CD4-positive, CD25-positive, alpha-beta regulatory T cell (primary cell): ENCODE data around the gene NFE2L1. TPM values are rescaled to one million over a fixed set of nuclear protein-coding genes. Genes with fewer than 3 reads are reported as not detected.

Source experiments
- ATAC-seq, 2 donors: fragments of 150-1000 bp; cut with Tn5 transposase; one replicate each; pipeline ENCODE4 v1.10.0; 2021; ENCODE audit warnings: low read depth in 2 of 2, moderate number of reproducible peaks in 2 of 2, moderate library complexity in 1 of 2
- DNase-seq, 3 donors: peaks; one replicate each; pipeline versions ENCODE4 v3.0.0 to v3.0.0-alpha.2; 2012 to 2022; ENCODE audit warnings: mixed read lengths in 1 of 3
- H3K27ac ChIP-seq: one replicate; pipeline ENCODE4 v1.7.0; 2013; ENCODE audit warnings: mild to moderate bottlenecking, low read length; ENCODE audit not compliant: insufficient read depth, poor library complexity, severe bottlenecking
- H3K27me3 ChIP-seq: one replicate; pipeline ENCODE4 v1.7.0; 2013; ENCODE audit warnings: low read length; ENCODE audit not compliant: control insufficient read depth, insufficient read depth
- H3K36me3 ChIP-seq: one replicate; pipeline ENCODE4 v1.7.0; 2013; ENCODE audit warnings: mild to moderate bottlenecking, low read length, moderate library complexity; ENCODE audit not compliant: control insufficient read depth, insufficient read depth
- H3K4me1 ChIP-seq: 2 replicates; pipeline ENCODE4 v1.7.0; 2013; ENCODE audit warnings: mild to moderate bottlenecking, low read length; ENCODE audit not compliant: insufficient read depth, control insufficient read depth, poor library complexity, severe bottlenecking
- H3K4me3 ChIP-seq: one replicate; pipeline ENCODE4 v1.7.0; 2013; ENCODE audit warnings: low read depth, mild to moderate bottlenecking, low read length, moderate library complexity
- H3K9me3 ChIP-seq, 2 experiments: 1 replicate in 1 of 2; 2 replicates in 1 of 2; pipeline ENCODE4 v1.7.0; 2013; ENCODE audit warnings: low read length in 2 of 2, mild to moderate bottlenecking in 1 of 2, moderate library complexity in 1 of 2; ENCODE audit not compliant: control insufficient read depth in 2 of 2
- H3K27ac Mint-ChIP-seq, 3 donors: one replicate each; pipeline ENCODE4 v1.8.0; 2020 to 2022; ENCODE audit warnings: mild to moderate bottlenecking in 3 of 3, mixed read lengths in 3 of 3, moderate library complexity in 2 of 3
- H3K27me3 Mint-ChIP-seq: one replicate; pipeline ENCODE4 v1.8.0; 2022; ENCODE audit warnings: mild to moderate bottlenecking, mixed read lengths
- H3K36me3 Mint-ChIP-seq: one replicate; pipeline ENCODE4 v1.8.0; 2020; ENCODE audit warnings: mixed read lengths
- H3K4me1 Mint-ChIP-seq, 4 donors: one replicate each; pipeline ENCODE4 v1.8.0; 2020 to 2022; ENCODE audit warnings: mixed read lengths in 4 of 4, mild to moderate bottlenecking in 1 of 4
- H3K4me3 Mint-ChIP-seq, 4 donors: one replicate each; pipeline ENCODE4 v1.8.0; 2020 to 2022; ENCODE audit warnings: mild to moderate bottlenecking in 4 of 4, mixed read lengths in 4 of 4, moderate library complexity in 3 of 4
- H3K9me3 Mint-ChIP-seq, 7 donors: one replicate each; pipeline ENCODE4 v1.8.0; 2020 to 2022; ENCODE audit warnings: mixed read lengths in 7 of 7, mild to moderate bottlenecking in 3 of 7, moderate library complexity in 2 of 7
- polyA plus RNA-seq, 4 donors: library from polyadenylated mRNA; unstranded; fragments of 300-500 nt; fragmentation: Illumina TruSeq; gene quantifications; one replicate each; pipeline ENCODE4 v1.2.3, GENCODE V29; 2021
- total RNA-seq: library from RNA; stranded (reverse); gene quantifications from one replicate; pipeline ENCODE4 v1.2.3, GENCODE V29; 2022

NFE2L1 gene
- total and polyA plus RNA-seq, 5 donors from 2014 or later, result 6.7 to 41.0 (median 7.3) TPM

DNA sequence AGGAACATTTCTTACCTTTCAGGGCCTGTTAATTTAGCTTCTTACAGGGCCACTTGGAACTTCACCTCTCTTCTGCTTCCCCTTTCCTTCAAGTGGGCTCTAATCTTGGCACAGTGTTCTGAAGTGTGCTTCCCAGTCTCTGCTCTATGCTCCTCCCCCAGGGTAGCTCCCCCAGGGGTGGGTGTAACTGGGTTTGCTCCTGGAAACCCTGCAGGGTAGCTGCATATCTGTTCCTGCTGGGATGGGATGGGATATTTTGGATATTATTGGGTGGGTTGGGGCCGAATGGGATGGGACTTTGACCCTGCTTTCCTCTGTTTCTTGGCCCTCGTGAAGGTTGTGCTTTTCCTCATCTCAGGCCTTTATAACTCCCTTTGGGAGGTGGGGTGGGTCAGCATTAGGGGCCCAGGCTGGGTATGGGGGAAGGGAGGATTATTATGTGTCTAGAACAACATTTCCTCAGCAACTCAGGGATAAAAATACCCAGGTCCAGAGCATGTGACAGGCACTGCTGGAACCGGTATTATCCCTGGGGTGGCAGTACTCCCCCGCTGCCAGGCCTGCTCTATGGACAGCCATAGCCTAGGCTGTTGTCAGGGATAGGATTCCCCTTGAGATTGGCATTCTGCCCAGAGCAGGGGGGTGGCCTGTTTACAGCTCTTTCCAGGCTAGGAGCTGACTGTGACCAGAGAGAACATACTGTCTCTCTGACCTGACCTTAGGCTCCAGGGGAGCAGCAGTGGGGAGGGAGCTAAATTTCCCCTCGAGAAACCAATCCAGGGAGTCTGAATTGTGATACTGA lies 5.0 kb downstream of the NFE2L1 start:
- no peak overlapping the region for H3K4me3 ChIP-seq
- Mint-ChIP-seq H3K4me3 (peak overlapping the region in 1 of 4 donors; percentile 52), H3K27ac (peak overlapping the region in 1 of 3 donors; percentile 28), H3K27me3 (no peaks in the 10 kb centered on the region), H3K36me3 (peaks cover 32% of the 10 kb centered on the region), H3K4me1 (peaks cover 5 to 68% (median 44%) of the 10 kb centered on the region in 4 donors), H3K9me3 (no peaks in the 10 kb centered on the region)
- peaks cover 48% of the 10 kb centered on the region for H3K36me3 ChIP-seq
- H3K4me1 ChIP-seq, result peaks cover 41% of the 10 kb centered on the region
- ATAC-seq (no peak), DNase-seq (no peak)
- H3K27me3 ChIP-seq, result no peaks in the 10 kb centered on the region
- no peaks in the 10 kb centered on the region for H3K9me3 ChIP-seq
- no peak overlapping the region for H3K27ac ChIP-seq

- H3K27ac Mint-ChIP-seq, result no peak overlapping the region
- no peak overlapping the region for H3K27ac ChIP-seq
- H3K27me3 Mint-ChIP-seq, result no peaks in the 10 kb centered on the region
- H3K9me3 Mint-ChIP-seq, result no peaks in the 10 kb centered on the region
- DNase-seq (no peak), ATAC-seq (no peak)
- peaks cover 55% of the 10 kb centered on the region for H3K36me3 ChIP-seq
- no peak overlapping the region for H3K4me3 ChIP-seq
- no peaks in the 10 kb centered on the region for H3K27me3 ChIP-seq
- H3K4me3 Mint-ChIP-seq, result no peak overlapping the region
- peaks cover 41% of the 10 kb centered on the region for H3K4me1 ChIP-seq
- peaks cover 5 to 67% (median 43%) of the 10 kb centered on the region in 4 donors for H3K4me1 Mint-ChIP-seq
- no peaks in the 10 kb centered on the region for H3K9me3 ChIP-seq
- peaks cover 37% of the 10 kb centered on the region for H3K36me3 Mint-ChIP-seq
Measured at GRCh38 chr17:48053758-48054237, 5.6 kb downstream of the NFE2L1 start.

DNA sequence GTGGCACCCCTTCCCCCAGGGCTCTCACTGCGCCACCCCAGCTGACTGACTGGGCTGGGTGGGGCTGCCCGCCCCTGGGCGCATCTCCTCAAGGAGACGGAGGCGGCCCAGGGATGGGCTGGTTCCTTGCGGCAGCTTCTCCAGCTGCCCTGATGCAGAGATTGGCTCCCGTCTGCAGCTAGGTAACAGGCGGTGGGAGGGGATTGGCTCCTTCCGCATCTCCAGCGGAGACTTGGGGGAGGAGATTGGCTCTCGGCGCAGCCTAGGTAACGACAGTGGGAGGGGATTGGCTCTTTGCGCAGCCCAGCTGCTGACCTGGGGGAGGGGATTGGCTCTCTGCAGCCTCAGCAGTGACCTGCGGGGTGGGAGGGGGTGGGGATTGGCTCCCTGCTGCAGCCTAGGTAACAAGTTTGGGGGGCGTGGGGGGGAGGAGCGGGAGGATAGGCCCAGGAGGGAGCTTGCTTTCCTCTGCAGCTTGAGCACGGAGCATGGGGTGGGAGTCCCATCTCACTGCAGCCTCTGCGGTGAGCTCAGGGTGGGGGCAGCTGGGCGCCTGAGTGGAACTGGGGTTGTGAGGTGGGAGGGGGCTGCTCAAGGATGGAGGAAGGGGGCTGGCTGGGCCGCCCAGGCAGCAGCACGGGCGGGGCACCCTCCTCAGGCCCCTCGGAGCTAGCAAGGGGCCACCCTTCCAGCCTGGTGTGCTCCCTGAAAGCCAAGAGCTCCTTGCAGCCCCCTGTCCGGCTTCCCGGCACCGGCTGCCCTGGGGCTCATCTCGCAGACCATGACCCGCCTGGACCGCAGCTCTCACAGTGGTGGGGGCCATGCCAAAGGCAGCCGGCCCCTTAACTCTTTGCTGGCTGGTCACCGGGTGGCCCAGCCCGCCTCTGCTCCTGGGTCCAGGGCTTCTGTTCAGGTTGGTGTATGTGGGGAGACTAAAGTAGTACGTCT lies 6.4 kb downstream of the NFE2L1 start:
- Histone ChIP-seq H3K27me3 (no peaks in the 10 kb centered on the region), H3K36me3 (peaks cover 62% of the 10 kb centered on the region), H3K9me3 (no peaks in the 10 kb centered on the region), H3K4me1 (peaks cover 34% of the 10 kb centered on the region), H3K4me3 (no peak overlapping the region), H3K27ac (no peak overlapping the region)
- DNase-seq, result no peak
- no peaks in the 10 kb centered on the region for H3K9me3 Mint-ChIP-seq
- H3K36me3 Mint-ChIP-seq, result peaks cover 42% of the 10 kb centered on the region
- peaks cover 5 to 60% (median 38%) of the 10 kb centered on the region in 4 donors for H3K4me1 Mint-ChIP-seq
- no peak overlapping the region for H3K4me3 Mint-ChIP-seq
- peak overlapping the region in 1 of 3 donors; percentile 78 for H3K27ac Mint-ChIP-seq
- no peaks in the 10 kb centered on the region for H3K27me3 Mint-ChIP-seq
- no peak for ATAC-seq

DNA sequence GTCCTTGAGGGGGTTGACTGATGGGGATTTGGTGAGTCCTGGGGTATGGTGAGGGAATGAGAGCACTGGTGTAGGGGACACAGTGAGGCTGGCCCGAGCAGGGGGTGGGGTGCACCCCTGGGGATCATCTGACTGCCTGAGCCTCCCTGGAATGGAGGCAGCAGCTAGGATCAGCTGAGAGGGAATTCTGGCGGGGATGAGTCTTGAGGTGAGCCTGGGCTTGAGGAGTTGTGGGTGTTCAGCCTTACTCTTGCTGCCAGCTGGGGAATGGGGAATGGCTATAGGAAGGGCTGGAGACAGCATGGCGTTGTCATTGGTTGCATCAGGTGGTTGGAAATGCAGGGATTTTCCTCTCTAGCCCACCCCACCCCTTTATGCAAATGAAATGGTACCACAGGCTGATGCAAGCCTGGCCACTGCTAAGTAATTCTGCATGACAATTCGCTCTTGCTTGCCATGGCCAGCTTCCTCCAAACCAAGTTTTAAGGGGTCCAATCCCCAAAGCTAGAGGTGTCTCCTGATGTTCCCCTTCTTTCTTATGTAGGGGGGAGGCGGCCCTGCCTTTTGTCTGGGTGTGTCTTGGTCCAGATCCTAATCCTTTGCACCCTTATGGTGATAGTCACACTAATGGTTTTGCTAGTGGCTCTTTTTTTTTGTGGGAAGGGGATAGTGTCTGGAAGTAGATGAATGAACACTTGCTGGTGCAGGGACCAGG lies 7.5 kb downstream of the NFE2L1 start:
- H3K9me3 Mint-ChIP-seq, result no peaks in the 10 kb centered on the region
- peaks cover 70% of the 10 kb centered on the region for H3K36me3 ChIP-seq
- H3K27ac Mint-ChIP-seq, result peak overlapping the region; percentile 40 to 86 (median 78)
- H3K4me3 ChIP-seq, result no peak overlapping the region
- H3K27me3 ChIP-seq, result no peaks in the 10 kb centered on the region
- H3K27me3 Mint-ChIP-seq, result no peaks in the 10 kb centered on the region
- peaks cover 38% of the 10 kb centered on the region for H3K36me3 Mint-ChIP-seq
- no peaks in the 10 kb centered on the region for H3K9me3 ChIP-seq
- no peak overlapping the region for H3K4me3 Mint-ChIP-seq
- ATAC-seq (no peak), DNase-seq (no peak)
- no peak overlapping the region for H3K27ac ChIP-seq
- peaks cover 1 to 49% (median 28%) of the 10 kb centered on the region in 4 donors for H3K4me1 Mint-ChIP-seq
- H3K4me1 ChIP-seq, result peaks cover 23% of the 10 kb centered on the region

DNA sequence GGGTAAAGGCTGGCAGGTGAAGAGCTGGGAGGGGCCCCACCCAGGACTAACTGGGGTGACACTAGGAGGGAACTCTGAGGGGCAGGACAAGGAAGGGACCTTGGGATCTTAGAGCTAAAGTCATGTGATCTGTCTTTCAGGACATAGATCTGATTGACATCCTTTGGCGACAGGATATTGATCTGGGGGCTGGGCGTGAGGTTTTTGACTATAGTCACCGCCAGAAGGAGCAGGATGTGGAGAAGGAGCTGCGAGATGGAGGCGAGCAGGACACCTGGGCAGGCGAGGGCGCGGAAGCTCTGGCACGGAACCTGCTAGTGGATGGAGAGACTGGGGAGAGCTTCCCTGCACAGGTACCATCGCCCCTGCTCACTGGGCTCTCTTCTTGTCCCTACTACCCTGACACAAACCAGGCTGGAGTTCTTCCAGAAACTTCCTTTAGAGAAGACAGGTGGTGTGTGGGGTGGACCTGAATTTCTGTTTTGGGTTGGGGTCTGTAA lies 8.1 kb downstream of the NFE2L1 start:
- Mint-ChIP-seq H3K27ac (peak overlapping the region; percentile 62 to 89 (median 86)), H3K4me3 (no peak overlapping the region), H3K36me3 (peaks cover 36% of the 10 kb centered on the region), H3K9me3 (no peaks in the 10 kb centered on the region), H3K4me1 (peaks cover 0 to 43% (median 24%) of the 10 kb centered on the region in 4 donors), H3K27me3 (no peaks in the 10 kb centered on the region)
- H3K9me3 ChIP-seq, result no peaks in the 10 kb centered on the region
- H3K4me3 ChIP-seq, result no peak overlapping the region
- no peaks in the 10 kb centered on the region for H3K27me3 ChIP-seq
- H3K4me1 ChIP-seq, result peaks cover 22% of the 10 kb centered on the region
- ATAC-seq, result no peak
- H3K27ac ChIP-seq, result no peak overlapping the region
- DNase-seq, result no peak
- peaks cover 67% of the 10 kb centered on the region for H3K36me3 ChIP-seq

- no peak overlapping the region for H3K27ac ChIP-seq
- no peak overlapping the region for H3K27ac Mint-ChIP-seq
Measured at GRCh38 chr17:48056879-48057278, 8.7 kb downstream of the NFE2L1 start.

DNA sequence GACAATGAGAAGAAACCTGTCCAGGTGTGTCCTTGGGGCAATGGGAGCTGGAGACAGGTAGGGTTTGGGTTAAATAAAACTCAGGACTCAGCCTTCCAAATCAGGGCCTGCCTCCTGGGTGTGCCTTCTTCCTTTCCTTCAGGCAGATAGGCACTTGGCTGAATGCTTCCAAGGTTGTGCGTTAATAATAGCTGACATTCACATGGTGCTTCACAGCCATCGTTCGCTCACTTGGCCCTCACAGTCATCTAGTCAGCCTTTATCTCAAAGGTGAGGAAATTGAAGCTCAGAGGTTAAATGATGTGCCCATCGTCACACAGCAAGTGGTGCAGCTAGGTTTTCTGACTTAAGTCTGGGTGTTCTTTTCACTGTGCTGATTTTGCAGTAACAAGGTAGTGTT lies 9.5 kb downstream of the NFE2L1 start:
- peaks cover 34% of the 10 kb centered on the region for H3K36me3 Mint-ChIP-seq
- Histone ChIP-seq H3K36me3 (peaks cover 66% of the 10 kb centered on the region), H3K27me3 (no peaks in the 10 kb centered on the region), H3K9me3 (no peaks in the 10 kb centered on the region), H3K27ac (no peak overlapping the region), H3K4me1 (peaks cover 9% of the 10 kb centered on the region), H3K4me3 (no peak overlapping the region)
- DNase-seq (no peak), ATAC-seq (no peak)
- H3K4me1 Mint-ChIP-seq, result peaks cover 0 to 32% (median 17%) of the 10 kb centered on the region in 4 donors
- H3K9me3 Mint-ChIP-seq, result peaks cover 0 to 1% (median 0%) of the 10 kb centered on the region in 7 donors
- no peak overlapping the region for H3K4me3 Mint-ChIP-seq
- H3K27me3 Mint-ChIP-seq, result no peaks in the 10 kb centered on the region
- no peak overlapping the region for H3K27ac Mint-ChIP-seq

More at GRCh38 chr17:48056879-48057278, 8.7 kb downstream of the NFE2L1 start:
- peaks cover 16% of the 10 kb centered on the region for H3K4me1 ChIP-seq
- Mint-ChIP-seq H3K9me3 (no peaks in the 10 kb centered on the region), H3K4me3 (peak overlapping the region in 1 of 4 donors; percentile 24), H3K27me3 (no peaks in the 10 kb centered on the region), H3K4me1 (peaks cover 0 to 37% (median 20%) of the 10 kb centered on the region in 4 donors), H3K36me3 (peaks cover 35% of the 10 kb centered on the region)
- H3K4me3 ChIP-seq, result no peak overlapping the region
- peaks cover 66% of the 10 kb centered on the region for H3K36me3 ChIP-seq
- H3K27me3 ChIP-seq, result no peaks in the 10 kb centered on the region
- ATAC-seq, result no peak
- no peaks in the 10 kb centered on the region for H3K9me3 ChIP-seq
- no peak for DNase-seq
